Amniotic stem cell (primary cell): ENCODE results near the gene FAM13B.
A peak's percentile ranks its signal among the peaks of the same experiment; 100 is the strongest.
"Not testable (repeated sequence)": the region's sequence is repeated elsewhere in the genome, so short reads cannot be mapped to it uniquely, and the experiment has no call there.

ENCODE experiments used
- DNase-seq: peaks from one replicate; lab custom pipeline; 2025; lab: John Stamatoyannopoulos, UW

The FAM13B gene

GRCh38 chr5:138035605-138036537 lies 3.0 kb upstream of the FAM13B start:
- DNase-seq = peak; percentile 88

- DNase-seq = no peak
Observed at GRCh38 chr5:138033907-138034306, 1.0 kb upstream of the FAM13B start.

- no peak for DNase-seq
Observed at GRCh38 chr5:138033386-138033808, 518 bp upstream of the FAM13B start.

- no peak for DNase-seq
Observed at GRCh38 chr5:138032028-138032571, 779 bp downstream of the FAM13B start.

- DNase-seq = no peak
Observed at GRCh38 chr5:138029944-138030343, 2.9 kb downstream of the FAM13B start.

- DNase-seq = no peak
Observed at GRCh38 chr5:138029501-138029900, 3.4 kb downstream of the FAM13B start.

GRCh38 chr5:138028971-138029365 lies 3.9 kb downstream of the FAM13B start:
- no peak for DNase-seq

- DNase-seq = not testable (repeated sequence)
Observed at GRCh38 chr5:138028262-138028970, 4.5 kb downstream of the FAM13B start.

GRCh38 chr5:138026793-138027192 lies 6.1 kb downstream of the FAM13B start:
- DNase-seq = not testable (repeated sequence)

GRCh38 chr5:138025285-138025684 lies 7.6 kb downstream of the FAM13B start:
- no peak for DNase-seq

GRCh38 chr5:138024117-138024516 lies 8.8 kb downstream of the FAM13B start:
- no peak for DNase-seq

- DNase-seq = no peak
Observed at GRCh38 chr5:138022912-138023311, 10.0 kb downstream of the FAM13B start.

- DNase-seq = no peak
Observed at GRCh38 chr5:138021771-138022170, 11.1 kb downstream of the FAM13B start.

- DNase-seq = no peak
Observed at GRCh38 chr5:138018849-138019248, 14.0 kb downstream of the FAM13B start.

GRCh38 chr5:138015916-138016315 lies 17.0 kb downstream of the FAM13B start:
- DNase-seq = no peak

GRCh38 chr5:138011991-138012390 lies 20.9 kb downstream of the FAM13B start:
- no peak for DNase-seq

- no peak for DNase-seq
Observed at GRCh38 chr5:138000102-138000723, 32.7 kb downstream of the FAM13B start.

- DNase-seq = no peak
Observed at GRCh38 chr5:137997726-137998213, 35.1 kb downstream of the FAM13B start.

GRCh38 chr5:137995749-137996128 lies 37.1 kb downstream of the FAM13B start:
- no peak for DNase-seq

GRCh38 chr5:137995077-137995748 lies 37.7 kb downstream of the FAM13B start:
- no peak for DNase-seq

GRCh38 chr5:137994556-137994955 lies 38.3 kb downstream of the FAM13B start:
- DNase-seq = no peak

GRCh38 chr5:137989419-137989818 lies 43.5 kb downstream of the FAM13B start:
- no peak for DNase-seq
